HG03575 (cell line): ENCODE measurements around the gene ACP7.
"Not testable (repeated sequence)": the region's sequence is repeated elsewhere in the genome, so short reads cannot be mapped to it uniquely, and the experiment has no call there.

Experiments used
- ATAC-seq: cut with Tn5 transposase; IDR thresholded peaks from one replicate; pipeline ENCODE4 v1.9.1; 2021; ENCODE audit not compliant: unreplicated experiment, insufficient number of reproducible peaks, low FRiP score; ENCODE audit errors: extremely low read depth

Gene ACP7, protein sequence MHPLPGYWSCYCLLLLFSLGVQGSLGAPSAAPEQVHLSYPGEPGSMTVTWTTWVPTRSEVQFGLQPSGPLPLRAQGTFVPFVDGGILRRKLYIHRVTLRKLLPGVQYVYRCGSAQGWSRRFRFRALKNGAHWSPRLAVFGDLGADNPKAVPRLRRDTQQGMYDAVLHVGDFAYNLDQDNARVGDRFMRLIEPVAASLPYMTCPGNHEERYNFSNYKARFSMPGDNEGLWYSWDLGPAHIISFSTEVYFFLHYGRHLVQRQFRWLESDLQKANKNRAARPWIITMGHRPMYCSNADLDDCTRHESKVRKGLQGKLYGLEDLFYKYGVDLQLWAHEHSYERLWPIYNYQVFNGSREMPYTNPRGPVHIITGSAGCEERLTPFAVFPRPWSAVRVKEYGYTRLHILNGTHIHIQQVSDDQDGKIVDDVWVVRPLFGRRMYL

DNA sequence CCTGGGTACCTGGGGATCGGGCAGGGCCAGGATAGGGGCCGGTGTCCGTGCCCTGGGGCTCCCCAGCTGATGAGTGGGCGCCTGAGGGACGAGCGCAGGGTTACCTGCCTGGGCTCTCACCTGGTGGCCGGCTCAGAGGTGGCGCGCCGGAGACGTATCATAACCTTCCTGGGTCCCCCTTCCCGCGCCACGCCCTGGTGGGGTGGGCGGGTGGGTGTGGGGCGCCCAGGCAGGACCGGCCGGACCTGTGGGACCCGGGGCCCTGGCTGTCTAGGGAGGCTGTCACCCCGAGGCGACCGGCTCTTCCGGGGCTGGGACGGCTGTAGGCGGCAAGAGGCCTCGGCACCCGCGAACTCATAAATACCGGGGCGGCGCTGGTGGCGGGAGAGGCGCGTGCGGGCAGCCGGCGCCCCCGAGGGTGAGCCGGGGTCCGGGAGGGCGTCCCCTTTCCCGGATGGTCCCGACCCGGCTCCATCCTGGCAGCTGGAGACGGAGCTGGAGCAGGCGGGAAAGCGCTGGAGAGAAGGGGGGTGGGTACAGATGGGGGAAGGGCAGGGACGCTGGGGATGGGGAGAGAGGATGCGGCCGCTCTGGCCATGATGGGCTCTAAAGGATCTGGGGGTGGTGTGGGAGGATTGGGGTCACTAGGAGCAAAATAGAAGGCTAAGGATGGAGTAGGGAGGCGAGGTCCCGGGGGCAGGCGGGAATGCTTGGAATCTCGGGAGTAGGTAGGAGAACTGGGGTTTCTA, at the start of gene ACP7:
Gene ACP7 (plus strand): TSS at position 386 of the 749 bp plus-strand sequence. CDS start 902 bp downstream, outside the sequence.
- no peak for ATAC-seq

DNA sequence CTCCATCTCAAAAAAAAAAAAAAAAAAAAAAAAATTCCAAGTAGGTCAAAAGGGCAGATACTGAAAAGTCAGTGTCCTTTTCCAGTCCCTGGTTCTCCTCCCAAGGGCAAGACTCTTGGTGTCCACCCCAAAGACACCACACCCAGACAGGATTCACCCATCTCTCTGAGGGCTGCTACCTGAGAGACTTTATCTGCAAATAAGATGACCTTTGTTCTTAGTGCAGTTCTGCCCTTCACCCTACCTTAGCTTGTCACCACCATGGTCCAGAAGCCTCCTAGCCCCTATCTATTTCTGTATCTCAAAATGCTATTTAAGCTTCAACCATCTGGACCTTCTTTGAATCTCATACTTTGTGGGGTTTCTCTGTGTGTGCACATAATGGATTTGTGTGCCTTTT, 47.6 kb upstream of the ACP7 start:
- no peak for ATAC-seq

DNA sequence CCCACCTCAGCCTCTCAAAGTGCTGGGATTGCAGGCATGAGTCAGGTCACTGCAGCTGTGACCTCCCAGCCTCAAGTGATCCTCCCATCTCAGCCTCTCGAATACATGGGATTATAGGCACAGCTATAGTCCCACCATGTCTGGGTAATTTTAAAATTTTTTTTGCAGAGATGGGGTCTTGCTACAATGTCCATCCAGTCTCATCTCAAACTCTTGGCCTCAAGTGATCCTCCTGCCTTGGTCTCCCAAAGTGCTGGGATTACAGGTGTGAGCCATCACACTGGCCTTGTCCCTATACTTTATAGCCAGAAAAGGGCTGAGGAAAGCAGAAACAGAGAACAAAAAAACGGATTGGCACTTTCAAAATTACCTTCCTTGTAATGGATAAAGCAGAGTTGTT, 47.0 kb upstream of the ACP7 start:
- no peak for ATAC-seq

DNA sequence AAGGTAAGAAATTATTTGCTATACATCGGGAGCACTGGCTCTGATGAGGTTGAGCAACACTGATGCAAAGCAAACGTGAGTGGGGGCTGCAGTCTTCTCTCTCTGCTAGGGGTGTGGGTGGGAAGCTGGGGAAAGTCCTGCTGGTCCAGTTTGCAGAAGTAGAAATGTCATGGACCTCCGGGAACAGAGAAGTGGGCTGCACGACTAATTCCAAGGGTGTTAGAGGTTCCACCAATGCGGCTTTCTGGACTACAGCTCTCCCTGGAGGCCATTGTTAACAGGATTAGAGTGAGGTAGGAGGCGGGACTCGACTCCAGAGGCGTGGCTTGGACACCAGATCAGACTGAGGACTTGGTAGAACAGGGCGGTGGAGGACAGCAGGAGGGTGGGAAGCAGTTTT, 46.1 kb upstream of the ACP7 start:
- no peak for ATAC-seq

DNA sequence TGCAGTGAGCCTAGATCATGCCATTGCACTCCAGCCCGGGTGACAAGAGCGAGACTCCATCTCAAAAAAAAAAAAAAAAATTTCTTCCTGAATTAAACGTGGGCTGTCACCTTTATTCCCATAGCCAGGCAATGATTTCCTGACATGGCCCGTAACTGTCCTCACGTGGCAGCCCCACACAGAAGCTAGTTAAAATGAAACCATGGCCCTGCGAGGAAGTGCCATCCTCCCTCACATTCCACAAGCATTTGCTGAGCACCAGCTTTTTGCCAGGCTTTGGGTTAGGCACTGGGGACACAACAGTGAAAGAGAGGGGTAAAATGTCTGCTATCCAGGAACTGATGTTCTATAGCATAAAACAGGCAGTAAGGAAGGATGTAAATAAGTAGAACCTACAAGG, 38.7 kb upstream of the ACP7 start:
- no peak for ATAC-seq

DNA sequence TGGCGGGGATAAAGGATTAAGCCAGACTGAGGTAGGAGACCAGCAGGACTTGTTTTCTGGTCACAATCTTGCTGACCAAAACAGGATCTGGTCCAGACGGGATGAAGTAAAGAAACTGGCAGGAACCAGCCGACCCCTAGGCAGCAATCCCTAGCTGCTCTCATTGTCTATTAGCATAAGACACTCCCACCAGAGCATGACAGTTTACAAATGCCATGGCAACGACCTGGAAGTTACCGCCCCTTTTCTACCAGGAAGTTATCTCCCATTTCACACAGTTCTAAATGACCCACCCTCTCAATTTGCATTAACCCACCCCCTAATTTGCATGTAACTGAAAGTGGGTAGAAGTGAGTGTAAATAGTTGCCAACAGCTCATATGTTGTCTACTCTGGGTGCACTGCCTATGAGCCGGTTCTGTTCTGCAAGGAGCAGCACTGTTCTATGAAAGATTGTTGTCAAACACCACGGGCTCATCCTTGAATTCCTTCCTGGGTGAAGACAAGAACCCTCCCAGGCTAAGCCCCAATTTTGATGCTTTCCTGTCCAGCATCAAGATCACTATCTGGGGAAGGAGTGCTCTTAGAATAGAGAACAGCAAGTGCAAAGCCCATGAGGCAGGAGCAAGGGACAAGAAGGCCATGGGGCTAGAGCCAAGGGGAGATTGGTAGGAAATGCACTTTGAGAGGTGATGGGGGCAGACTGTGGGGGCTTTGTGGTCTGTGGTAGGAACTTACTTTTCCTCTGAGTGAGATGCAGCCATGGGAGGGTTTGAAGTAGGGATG, 37.9 kb upstream of the ACP7 start:
- ATAC-seq: no peak

DNA sequence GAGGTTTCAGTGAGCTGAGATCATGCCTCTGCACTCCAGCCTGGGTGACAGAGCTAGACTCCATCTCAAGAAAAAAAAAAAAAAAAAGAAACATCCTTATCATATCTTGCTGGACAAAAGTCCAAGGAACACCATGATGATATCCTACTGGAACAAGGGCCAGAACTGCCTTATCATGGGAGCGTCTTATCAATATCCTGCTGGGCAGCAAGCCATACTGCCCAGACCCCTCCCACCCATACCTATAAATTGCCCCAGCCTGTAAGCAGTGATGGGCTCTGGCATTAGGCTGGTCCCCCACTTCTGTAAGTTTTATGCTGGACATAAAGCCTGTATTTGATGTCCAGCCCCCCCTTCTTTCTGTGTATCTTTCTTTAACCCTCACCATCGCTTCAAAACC, 37.1 kb upstream of the ACP7 start:
- ATAC-seq: no peak

DNA sequence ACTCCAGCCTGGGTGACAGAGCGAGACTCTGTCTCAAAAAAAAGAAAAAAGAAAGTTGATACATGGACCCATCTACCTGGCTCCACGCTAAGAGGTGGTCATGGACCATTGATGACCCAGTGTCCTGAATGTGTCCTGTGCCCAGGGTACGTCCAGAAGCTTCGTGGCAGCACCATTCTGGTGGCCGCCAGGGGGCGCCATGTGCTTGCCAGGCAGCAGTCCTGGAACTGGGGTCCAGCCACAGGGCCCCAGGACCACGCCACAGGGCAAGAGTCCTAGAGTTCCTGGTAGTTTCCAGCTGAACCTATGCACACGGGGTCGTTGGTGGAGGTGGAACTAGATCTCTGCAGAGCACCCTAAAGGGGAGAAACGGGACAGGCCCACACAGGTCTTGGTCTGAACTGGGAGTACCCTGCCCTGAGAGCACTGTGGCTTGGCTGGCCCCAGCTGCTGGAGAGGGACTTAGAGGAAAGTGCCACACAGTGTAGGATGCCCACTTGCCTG, 31.9 kb upstream of the ACP7 start:
- ATAC-seq: no peak

DNA sequence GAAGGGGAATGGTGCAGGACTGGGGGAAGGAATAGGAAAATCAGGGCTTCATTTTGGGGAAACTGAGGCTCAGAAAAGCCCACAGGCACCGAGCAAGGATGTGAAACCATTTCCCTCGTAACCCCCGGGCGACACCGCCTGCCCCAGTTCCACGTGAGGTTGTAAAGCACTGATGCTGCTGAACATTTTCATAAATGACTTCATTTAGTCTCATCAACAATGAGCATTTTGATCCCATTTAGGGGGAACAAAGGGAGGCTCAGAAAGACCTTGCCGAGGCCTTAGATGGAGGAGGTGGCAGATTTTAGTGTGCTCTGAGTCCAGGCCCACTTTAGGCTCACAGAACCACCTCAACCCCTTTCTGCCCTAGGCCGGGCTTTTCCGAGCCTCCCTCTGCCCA, 31.3 kb upstream of the ACP7 start:
- ATAC-seq: no peak

DNA sequence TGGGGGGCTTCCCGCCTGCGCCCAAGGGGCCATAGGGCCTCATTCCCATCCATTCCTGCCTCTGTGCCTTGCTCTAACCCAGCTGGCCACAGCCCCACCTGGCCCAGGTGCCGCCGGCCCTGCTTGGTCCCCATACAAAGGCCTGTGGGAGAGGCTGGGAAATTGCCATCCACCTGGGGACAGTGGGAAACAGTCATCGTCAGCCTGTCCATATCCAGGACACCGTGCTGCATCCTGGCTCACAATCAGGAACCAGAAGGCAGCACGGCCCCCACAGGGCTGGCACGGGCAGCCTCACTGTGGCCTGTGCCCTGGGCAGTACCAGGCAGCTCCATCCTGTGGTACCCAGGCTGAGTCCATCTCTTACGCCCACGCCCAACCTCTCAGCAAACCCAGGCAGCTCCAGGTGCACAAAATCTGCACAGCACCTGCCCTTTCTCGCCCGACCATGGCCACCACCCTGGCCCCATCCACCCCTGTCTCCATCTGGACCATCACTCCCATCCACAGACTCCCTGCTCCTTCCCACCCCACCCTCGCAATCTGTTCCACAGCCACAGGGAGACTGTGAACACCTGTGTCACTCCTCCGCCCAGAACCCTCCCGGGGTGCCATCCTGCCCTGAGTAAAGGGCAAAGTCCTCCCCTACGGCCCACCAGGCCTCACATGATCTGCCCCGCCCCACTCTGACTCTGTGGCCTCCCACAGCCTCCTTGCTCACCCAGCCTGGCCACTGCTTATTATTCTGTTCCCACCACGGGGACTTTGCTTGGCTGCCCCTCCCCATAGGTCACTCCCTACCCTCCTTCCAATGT, 30.7 kb upstream of the ACP7 start:
- no peak for ATAC-seq

DNA sequence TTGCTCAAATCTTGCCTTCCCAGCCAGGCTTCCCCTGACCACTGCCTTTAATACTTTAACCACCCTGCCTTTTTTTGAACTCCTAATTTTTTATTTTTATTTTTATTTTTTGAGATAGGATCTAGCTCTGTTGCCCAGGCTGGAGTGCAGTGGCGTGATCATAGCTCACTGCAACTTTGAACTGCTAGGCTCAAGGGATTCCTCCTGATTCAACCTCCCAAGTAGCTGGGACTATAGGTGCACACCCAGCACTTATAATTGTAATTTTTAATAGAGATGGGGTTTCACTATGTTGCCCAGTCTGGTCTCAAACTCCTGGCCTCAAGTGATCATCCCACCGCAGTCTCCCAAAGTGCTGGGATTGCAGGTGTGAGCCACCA, 30.1 kb upstream of the ACP7 start:
- ATAC-seq: no peak

DNA sequence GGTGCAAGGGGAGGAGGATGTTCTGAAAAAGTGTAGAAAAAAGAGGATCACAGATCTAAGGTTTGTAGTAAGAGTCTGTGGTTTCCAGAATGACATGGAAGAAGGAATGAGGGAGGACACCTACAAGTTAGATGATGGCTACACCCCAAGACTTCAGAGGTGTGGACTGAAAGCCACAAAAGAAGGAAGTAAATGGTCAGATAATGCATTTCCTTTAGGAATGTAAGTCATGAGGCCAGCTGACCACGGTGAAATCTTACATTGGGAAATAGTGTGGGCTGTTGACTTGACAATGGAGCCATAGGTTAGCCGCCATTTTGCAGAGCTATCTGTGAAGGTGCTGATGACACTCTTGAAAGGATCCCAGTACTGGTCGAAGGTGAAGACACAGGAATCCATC, 26.6 kb upstream of the ACP7 start:
- no peak for ATAC-seq

DNA sequence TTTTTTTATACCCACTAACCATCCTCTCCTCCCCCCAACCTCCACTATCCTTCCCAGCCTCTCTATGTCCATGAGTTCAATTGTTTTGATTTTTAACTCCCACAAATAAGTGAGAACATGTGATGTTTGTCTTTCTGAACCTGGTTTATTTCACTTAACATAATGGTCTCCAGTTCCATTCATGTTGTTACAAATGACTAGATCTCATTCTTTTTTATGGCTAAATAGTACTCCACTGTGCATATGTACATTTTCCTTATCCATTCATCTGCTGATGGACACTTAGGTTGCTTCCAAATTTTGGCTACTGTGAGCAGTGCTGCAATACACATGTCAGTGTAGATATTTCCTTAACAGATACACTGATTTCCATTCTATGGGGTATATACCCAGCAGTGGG, 24.9 kb upstream of the ACP7 start:
- no peak for ATAC-seq

DNA sequence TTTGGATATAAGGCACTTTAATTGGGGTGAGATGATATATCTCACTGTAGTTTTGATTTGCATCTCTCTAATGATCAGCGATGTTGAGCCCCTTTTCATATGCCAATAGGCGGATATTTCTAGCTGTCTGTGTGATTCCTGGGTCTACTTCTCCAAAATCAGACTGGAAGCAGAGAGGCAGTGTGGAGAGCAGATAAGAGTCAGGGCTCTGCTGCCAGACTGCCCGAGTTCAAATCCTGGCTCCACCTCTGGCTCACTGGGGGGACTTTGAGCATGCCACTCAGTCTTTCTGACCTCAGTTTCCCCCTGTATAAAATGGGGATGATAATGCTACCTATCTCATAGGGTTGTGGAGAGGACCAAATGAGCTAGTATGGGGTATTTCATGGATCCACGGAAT, 24.0 kb upstream of the ACP7 start:
- ATAC-seq: no peak

DNA sequence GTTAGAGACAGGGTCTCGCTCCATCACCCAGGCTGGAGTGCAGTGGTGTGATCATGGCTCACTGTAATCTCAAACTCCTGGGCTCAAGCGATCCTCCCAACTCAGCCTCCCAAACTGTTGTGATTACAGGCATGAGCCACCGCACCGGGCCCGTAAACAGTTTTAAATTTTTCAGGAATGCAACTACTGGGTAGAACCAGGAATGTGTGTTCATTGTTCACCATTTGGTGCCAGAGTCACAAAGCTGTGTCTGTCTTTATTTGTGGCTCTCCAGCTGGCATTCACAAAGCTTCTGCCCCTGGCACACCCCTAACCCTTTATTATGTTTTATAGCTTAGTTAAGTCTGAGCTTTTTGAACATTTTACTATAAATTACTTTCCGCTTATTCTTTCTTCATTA, 19.8 kb upstream of the ACP7 start:
- ATAC-seq: no peak

DNA sequence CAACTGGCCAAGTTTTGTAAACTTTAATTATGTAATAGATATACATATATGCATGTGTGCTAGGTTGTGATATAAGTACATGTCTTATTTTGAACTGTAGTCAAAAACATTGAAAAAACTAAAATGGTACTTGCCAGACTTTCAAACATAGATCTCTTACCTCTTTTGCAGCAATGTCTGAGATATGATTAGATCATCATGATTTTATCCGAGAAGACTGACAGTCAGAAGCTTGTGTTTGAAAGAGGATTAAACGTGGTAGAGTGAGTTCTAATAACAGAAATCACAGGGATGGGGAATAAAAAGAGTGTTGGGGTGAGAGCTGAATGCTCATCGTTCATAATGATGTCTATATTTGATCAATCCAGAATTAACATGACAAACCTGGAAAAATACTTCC, 18.2 kb upstream of the ACP7 start:
- no peak for ATAC-seq

DNA sequence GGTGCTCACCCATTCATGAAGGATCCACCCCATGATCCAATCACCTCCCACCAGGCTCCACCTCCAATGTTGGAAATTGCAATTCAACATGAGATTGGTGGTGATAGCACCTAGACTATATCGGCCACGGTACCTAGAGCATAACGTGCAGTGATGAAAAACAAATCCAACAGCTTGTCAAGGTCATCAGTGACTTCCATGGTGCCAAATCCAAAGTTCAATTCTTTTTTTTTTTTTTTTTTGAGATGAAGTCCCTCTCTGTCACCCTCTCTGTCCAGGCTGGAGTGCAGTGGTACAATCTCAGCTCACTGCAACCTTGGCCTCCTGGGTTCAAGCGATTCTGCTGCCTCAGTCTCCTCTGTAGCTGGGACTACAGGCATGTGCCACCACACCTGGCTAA, 17.1 kb upstream of the ACP7 start:
- ATAC-seq: no peak

DNA sequence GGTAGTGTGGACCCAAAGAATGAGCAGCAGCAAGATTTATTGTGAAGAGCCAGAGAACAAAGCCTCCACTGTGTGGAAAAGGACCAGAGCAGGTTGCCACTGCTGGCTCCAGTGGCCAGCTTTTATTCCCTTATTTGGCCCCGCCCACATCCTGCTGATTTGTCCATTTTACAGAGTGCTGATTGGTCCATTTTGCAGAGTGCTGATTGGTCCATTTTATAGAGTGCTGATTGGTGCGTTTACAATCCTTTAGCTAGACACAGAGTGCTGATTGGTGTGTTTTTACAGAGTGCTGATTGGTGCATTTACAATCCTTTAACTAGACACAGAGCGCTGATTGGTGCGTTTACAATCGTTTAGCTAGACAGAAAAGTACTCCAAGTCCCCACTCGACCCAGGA, 15.9 kb upstream of the ACP7 start:
- not testable (repeated sequence) for ATAC-seq

DNA sequence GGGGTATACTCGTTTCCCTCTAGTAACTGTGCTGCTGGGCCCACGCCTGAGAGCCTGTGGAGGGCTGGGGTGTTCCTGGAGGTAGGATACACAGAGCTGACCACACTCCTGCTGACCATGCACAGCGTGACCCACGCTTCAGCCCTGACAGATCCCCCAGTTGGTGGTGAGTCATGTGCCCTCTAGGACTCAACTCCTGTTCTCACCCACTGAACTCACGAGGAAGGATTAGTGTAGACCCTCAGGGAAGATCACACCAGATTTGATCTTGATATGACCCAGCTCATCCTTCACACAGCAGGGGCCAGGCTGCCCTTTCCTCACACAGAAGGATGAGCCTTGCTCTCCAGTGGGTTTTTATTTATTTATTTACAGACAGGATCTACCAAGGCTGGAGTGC, 13.3 kb upstream of the ACP7 start:
- no peak for ATAC-seq
